HG03575 (cell line): ENCODE data around the gene PHC2.
"Not testable (repeated sequence)": the region's sequence is repeated elsewhere in the genome, so short reads cannot be mapped to it uniquely, and the experiment has no call there.

Source experiments
- ATAC-seq: cut with Tn5 transposase; IDR thresholded peaks from one replicate; pipeline ENCODE4 v1.9.1; 2021; ENCODE audit not compliant: unreplicated experiment, insufficient number of reproducible peaks, low FRiP score; ENCODE audit errors: extremely low read depth

PHC2 gene

DNA sequence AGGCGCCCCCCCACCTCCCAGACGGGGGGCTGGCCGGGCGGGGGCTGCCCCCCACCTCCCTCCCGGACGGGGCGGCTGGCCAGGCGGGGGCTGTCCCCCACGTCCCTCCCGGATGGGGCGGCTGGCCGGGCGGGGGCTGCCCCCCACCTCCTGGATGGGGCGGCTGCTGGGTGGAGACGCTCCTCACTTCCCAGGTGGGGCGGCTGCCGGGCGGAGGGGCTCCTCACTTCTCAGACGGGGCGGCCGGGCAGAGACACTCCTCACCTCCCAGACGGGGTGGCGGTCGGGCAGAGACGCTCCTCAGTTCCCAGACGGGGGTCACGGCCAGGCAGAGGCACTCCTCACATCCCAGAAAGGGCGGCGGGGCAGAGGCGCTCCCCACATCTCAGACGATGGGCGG lies 121.5 kb downstream of the PHC2 start:
- ATAC-seq, result not testable (repeated sequence)

DNA sequence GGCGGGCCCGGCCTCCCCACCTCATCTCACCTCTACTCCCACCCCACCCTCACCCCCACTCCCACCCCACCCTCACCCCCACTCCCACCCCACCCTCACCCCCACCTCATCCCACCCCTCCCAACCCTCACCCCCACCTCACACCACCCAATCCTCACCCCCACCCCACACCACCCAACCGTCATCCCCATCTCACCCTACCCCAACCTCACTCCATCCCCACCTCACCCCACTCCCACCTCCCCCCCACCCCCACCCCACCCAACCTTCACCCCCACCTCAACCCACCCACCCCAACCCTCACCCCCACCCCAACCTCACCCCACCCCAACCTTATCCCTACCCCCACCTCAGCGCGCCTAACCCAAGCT lies 123.4 kb downstream of the PHC2 start:
- ATAC-seq, result no peak

DNA sequence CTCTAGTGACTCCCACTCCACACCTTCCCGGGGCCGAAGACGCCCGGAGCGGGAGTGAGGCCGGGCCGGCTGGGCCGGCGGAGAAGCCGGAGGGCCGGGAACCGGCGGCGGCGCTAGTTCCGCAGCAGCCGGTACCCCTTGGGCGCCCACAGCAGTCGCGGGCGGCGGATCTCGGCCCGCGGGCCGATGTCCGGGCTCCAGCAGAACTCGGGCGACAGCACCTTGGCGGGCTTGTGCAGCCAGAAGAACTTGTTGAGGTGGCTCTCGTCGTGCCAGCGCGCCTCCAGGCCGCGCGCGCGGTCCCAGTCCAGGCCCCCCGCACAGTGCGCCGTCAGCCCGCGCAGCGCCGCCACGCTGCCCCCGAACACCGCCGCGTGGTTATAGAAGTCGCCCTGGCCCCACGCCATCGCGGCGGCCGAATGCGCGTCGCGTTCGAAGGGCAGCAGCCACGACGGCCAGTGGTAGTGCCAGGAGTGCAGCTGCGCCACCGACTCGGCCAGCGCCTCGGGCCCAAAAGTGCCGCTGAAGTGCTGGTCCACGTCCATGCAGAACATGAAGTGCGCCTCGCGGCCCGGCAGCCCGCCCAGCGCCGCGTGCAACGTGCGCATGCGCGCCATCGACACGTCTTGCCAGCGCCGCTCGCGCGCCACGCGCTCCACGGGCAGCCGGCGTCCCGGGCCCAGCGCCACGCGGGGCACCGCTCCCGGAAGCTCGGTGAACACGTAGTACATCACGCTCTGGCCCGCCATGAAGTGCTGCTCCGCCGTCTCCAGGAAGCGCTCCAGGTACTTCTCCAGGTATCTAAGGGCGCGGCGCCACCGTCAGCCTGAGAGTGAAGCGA lies 124.0 kb downstream of the PHC2 start:
- ATAC-seq, result no peak

DNA sequence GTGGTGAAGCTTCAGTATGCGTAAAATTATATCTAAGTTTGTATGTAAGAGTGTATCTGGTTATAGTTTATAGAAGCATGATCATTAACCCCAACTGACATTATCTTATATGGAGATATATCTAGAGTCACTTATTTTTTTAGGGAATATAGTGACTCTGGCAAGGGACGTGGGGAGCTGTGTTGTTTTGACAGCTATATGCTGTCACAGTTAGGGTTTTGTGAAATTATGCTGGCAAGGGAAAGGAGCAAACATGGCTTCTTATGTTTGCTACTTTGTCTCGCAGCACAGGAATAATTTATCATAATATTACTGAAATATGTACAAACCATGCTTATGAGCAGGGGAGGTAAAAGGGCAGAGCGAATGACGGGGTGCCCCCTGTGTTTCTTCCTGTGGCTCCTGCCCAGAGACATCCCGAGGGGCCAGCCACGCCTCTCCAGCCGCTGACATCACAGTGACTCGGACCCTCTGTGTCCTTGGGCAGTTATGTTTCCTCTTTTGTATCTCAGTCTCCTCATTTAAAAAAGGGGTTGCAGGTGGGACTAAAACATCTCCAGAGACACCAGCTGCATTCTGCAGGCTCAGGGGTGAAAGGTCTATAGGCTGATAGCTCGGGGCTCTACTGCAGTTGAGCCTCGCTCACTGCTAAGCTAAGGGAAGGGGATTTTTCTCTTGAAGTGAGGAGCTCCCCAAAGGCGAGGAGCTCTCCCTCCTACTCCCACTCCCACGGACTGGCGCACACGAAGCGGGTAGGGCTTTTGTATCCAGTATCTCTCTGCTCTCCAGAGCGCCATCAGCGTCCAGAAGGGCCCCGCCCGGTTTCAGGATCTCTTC lies 124.9 kb downstream of the PHC2 start:
- ATAC-seq, result no peak

DNA sequence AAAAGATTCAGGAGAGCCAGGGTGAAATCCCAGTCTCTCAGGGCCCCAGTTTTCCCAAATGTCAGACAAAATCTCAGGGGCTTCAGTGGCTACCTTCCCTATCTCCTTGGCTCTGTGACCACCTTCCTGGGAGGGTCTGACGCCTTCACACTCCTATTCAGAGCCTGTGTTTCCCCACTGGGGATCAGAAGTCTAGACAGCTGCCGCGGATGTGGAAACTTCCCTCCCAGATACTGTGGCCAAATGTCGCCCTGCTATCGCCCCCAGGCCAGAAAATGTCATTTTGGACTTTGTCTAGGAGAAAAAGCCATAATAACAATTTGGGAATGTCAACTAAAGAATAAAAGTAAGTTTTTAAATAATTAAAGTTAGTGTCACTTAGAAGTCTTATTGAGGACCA lies 125.9 kb downstream of the PHC2 start:
- ATAC-seq, result no peak

DNA sequence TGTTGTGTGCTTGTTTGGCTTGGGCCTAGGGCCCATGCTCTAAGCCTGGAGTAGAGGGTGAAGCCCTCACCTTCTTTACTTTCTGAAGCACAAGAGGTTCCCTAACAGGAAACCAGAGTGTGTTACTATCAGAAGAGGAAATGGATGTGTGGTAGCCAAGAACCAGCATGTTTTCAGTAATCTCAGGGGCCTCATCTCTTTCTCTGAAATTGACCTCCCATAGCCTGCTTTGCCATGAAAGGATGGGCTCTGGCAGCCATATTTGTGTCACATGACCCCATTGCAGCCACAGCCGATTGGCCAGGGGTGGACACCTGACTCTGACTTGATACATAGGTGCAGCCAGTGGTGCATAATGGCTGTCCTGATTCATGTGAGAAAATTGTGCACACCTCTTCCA lies 128.6 kb downstream of the PHC2 start:
- ATAC-seq, result no peak

DNA sequence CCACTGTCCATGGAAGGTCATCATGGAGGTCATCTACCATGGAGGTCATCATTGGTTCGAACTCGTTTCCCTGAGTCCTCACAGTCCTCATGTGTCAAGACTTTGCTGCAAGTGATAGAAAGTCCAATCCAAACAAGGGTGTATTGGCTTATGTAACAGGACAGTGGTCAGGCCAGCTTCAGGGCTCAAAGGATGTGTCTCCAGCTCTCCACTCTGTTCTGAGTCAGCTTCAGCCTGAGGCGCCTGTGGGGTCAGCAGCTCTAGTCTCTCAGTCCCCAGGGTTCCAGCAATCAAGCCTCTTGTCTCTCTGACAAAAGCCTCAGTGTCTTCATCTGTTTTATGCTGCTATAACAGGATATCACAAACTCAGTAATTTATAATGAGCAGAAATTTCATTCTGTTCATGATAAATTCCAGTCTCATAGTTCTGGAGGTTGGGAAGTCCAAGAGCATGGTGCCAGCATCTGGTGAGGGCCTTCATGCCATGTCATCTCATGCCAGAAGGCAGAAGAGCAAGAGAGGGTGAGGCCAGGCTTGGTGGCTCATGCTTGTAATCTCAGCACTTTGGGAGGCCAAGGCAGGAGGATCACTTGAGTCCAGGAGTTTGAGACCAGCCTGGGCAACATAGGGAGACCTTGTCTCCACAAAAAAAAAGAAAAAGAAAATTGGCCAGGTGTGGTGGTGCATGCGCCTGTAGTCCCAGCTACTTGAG lies 129.5 kb downstream of the PHC2 start:
- no peak for ATAC-seq

DNA sequence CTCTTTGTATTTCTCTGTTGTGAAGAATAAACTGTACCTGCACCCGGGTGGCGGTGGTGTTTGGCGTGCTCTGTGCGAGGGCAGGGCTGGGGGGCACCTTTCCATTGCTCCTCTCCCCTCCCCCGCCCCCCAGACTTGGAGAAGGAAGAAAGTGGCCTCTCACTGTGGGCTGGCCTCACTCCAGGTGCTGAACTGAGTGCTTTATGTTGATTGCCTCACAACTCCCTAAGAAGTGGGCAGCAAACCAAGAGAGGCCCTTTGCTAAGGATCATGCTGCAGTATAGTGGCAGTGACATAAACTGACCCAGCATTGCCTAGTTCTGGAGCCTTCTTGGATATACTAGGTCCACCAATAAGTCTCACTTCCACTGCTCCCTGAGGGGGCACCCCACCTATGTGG lies 130.2 kb downstream of the PHC2 start:
- no peak for ATAC-seq

DNA sequence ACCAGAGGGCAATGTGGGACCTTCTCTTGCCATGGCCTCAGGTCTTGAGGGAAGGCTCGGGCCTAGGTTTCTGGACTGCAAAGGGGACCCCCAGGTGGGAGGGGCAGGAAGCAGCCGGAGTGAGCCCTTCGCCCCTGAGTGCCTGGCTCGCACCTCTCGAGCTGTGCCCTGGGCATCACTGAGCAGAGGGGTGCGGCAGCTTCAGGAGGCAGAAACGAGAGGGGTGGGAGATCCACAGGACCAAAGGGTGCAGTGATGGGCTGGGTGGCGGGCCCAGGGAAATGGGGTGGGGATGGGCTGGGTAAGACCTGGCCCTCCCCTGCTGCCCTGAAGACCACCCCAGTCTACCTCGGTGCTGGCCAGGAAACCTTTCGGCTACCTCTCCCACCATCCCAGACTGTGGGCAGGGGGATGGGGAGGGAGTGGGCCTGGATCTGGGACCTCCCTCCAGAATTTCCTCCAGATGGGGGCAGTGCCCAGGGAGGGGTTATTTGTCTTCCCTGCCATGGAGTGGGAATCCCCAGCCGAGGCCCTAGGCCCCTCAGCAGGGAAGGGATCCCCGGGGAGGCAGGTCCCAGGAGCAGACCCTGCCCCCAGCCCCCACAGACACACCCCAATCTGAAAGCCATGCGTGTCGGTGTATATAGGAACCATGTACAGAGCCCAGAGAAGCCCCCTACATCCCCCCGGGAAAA lies 131.3 kb downstream of the PHC2 start:
- ATAC-seq, result no peak

DNA sequence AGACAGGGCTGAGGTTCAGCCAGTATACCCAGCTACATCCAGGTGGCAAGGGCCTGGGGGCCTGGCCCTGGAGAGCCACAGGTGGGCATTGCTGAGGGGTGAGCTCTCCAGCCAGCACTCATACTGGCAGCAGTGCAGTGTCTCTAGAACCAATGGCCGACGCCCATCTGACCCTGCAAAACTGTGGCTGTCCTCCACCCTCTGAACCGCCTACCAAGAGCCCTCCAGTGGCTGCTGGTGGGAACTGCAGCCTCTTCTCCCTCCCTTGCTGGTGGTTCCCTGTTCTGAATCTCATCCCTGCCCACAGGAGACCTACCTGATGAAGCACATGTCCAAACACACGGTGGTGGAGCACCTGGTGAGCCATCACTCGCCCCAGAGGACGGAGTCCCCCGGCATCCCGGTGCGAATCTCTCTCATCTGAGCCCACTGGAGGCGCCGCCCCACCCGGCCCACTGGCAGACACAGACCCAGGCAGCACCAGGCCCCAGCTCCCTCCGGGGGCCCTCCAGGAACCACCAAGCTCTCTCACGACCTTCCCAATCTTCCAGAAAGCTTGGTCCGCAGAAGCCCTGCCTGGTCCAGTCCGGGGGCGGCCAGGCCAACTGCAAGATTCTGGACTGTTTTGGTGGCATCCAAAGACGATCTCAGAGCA lies 132.1 kb downstream of the PHC2 start:
- no peak for ATAC-seq

DNA sequence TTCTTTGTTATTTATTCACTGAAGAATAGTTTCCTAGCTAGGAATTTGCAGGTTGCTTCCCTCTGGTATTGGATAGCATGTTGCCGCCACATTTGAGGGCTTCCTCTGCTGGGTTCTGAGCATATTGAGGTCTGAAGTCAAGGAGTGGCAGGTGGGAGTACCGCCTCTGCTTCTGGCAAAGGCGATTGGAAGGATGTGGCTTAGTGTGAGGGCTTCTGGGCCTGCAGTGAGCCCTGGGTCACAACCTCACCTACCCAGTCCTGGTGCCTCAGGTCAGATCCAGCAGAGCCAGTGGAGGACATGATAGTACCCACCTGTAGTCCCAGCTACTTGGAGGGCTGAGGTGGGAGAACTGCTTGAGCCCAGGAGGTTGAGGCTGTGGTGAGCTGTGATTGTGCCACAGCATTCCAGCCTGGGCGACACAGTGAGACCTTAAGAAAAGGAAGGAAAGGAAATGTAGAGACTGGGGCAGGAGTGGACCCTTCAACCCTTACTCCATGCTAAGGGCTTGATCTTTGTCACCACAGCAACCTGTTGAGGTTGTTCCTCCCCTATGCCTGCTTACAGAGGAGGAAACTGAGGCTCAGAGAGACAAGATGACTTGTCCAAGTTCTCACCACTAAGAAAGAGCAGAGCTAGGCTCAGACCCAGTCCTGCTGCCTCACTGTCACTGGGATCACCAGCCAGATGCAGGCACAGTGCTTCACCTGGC lies 132.8 kb downstream of the PHC2 start:
- ATAC-seq, result no peak

DNA sequence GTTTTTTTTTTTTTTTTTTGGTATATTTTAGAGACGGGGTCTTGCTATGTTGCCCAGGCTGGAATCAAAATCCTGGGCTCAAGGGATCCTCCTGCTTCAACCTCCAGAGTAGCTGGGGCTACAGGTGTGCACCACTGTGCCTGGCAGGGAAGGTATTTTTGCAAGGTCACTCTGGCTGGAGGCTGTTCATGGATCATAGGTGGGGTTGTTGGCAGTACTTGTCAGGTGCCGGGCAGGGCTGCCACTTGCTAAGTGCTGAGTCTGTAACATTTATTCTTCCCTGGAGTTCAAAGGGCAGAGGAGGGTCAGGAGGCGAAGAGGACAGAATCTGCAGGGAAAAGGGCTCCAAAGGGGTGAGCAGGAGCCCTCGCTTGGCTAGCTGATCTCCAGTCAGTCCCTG lies 134.1 kb downstream of the PHC2 start:
- no peak for ATAC-seq

DNA sequence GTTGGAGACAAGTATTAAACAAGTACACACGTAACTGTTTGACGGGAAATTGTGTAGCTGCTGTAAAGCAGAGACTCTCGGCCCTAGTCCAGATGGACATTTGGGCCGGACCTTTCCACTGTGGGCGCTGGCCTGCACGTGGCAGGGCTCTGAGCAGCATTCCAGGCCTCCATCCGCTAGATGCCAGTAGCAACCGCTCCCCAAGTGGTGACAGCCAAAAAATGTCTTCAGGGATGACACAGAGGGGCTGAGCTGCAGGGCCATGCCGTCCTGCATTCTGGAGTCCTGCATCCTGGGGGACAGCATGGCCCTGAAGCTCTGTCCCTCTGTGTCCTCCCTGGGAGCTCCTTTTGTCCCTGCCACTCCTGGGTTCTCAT lies 134.8 kb downstream of the PHC2 start:
- no peak for ATAC-seq

DNA sequence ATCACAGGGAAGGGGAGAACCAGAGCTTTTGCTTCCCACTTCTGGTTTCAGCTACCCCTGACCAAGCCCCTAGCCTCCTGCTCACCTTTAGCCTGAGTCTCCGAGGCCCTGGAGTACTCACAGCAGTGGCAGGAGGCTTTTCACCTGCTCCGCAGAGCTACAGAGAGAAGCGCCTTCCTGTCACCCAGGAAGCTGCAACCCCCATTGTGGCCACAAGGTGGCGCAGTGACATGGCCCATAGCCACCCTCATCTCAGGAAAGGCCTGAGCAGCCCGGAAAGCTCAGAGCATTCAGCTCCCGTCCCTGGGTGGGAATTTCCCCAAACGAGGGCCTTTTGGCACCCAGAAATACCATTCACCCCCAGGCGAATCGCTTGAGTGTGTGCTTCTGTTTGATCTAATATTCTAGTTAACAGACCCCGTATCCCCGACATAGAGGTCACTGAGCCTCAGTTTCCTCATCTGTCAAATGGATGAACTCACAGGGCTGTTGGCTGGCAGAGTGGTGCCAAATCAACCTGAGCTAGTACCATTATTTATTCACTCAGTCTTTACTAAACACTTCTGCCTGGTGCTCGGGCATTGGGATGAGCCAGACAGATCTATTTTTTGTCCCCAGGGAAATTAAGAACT lies 135.3 kb downstream of the PHC2 start:
- ATAC-seq, result no peak

GRCh38 chr1:33295023-33295422 lies 135.9 kb downstream of the PHC2 start:
- no peak for ATAC-seq

DNA sequence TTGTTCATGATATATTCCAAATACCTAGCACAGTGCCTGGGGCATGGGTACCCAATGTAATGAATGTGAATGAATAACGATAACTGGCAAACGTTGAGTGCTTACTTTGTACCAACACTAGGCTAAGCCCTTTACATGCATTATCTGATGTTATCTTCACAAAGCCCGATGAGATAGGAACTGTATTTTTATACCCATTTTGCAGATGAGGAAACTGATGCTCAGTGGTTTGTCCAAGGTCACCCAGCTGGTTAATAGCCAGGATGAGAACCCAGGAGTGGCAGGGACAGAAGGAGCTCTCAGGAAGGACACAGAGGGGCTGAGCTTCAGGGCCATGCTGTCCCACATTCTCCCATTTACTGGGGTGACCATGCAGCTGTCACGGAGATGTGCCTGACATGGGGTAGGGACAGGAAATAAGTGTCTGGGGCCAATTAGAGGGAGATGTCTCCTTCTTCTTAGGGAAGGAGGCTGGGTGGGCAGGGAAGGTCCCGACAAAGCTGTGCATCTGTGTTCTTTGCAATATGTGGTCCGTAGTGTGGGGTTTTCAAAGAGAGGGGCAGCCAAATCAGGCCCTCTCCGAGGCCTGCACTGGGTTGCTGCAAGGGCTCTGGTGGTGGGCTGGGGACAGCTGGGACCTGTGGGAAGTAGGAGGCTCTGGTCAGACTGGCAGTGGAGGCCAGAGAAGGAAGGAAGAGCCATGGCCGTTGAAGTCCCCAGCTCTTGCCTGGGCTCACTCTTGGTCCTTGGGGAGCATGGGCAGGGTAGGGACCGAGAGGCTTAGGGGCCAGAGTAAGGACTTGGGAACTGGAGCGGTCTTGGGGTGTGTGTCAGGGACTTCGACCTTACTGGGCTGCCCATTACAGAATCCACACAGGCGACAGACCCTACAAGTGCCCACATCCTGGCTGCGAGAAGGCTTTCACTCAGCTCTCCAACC lies 136.6 kb downstream of the PHC2 start:
- no peak for ATAC-seq
